K562 (cell line): ENCODE measurements around the gene NIFK. TPM values are rescaled to one million over a fixed set of nuclear protein-coding genes. Genes with fewer than 3 reads are reported as not detected.

Experiments
- polyA plus RNA-seq, 8 experiments: library from polyadenylated mRNA; depleted of rRNA in 4 of 8; stranded (reverse) in 5 of 8; unstranded in 3 of 8; fragments of >200 nt; fragmentation: Nextera tagmentation in 2 of 8; fragmentation: Illumina TruSeq in 1 of 8; extraction: Ambion mirVana in 2 of 8; extraction: Trizol in 1 of 8; gene quantifications; 2 replicates each; pipeline versions ENCODE4 v1.2.1 to v1.2.3, GENCODE V29; 2011 to 2014; ENCODE audit warnings: inconsistent platforms in 1 of 8, missing spikeins in 1 of 8
- total RNA-seq, 7 experiments: library from RNA; depleted of rRNA in 6 of 7; stranded (reverse); fragments of >200 nt in 6 of 7; fragmentation: Illumina TruSeq in 2 of 7; extraction: Trizol in 2 of 7; gene quantifications; 2 replicates each; pipeline versions ENCODE4 v1.2.1 to v1.2.3, GENCODE V29; 2011 to 2021; ENCODE audit warnings: low replicate concordance in 1 of 7

NIFK gene
- total and polyA plus RNA-seq, 9 of the 15 experiments (the other 6 are each of a cell fraction or from before 2014, with no cell fraction given): 60.2 to 426 (median 183) TPM

Other genes with a start within 250 kb of the NIFK start
- not detected in 2 replicates for gene RNU4ATAC, start 206.0 kb downstream of the NIFK start, total RNA-seq (2014; rRNA removed)
- 90.8 TPM in 1 of 2 replicates, not detected in the other for gene RNU4ATAC, start 206.0 kb downstream of the NIFK start, total RNA-seq (2014; rRNA removed; fragmentation: Illumina TruSeq; extraction: Trizol)
- gene RNU4ATAC, start 206.0 kb downstream of the NIFK start, total RNA-seq (2015; rRNA removed; fragmentation: Illumina TruSeq; extraction: Trizol): not detected in 2 replicates
- 8.6 TPM in 1 of 2 replicates, not detected in the other for gene RNU4ATAC, start 206.0 kb downstream of the NIFK start, total RNA-seq (2021)
- gene RNU4ATAC, start 206.0 kb downstream of the NIFK start, polyA plus RNA-seq (2011; rRNA removed): not detected in 2 replicates
- gene RNU4ATAC, start 206.0 kb downstream of the NIFK start, polyA plus RNA-seq (2014; fragmentation: Illumina TruSeq; extraction: Trizol): not detected in 2 replicates
- not detected for gene RNU4ATAC, start 206.0 kb downstream of the NIFK start, polyA plus RNA-seq (2014; fragmentation: Nextera tagmentation; extraction: Ambion mirVana)
- not detected in 2 replicates for gene RNU4ATAC, start 206.0 kb downstream of the NIFK start, polyA plus RNA-seq (2014; rRNA removed)
- 22.2 and 27.5 TPM in 2 replicates for gene CLASP1, start 87.4 kb downstream of the NIFK start, total RNA-seq (2014; rRNA removed)
- gene CLASP1, start 87.4 kb downstream of the NIFK start, total RNA-seq (2014; rRNA removed; fragmentation: Illumina TruSeq; extraction: Trizol): 25.7 and 28.2 TPM in 2 replicates
- gene CLASP1, start 87.4 kb downstream of the NIFK start, total RNA-seq (2015; rRNA removed; fragmentation: Illumina TruSeq; extraction: Trizol): 28.3 and 30.9 TPM in 2 replicates
- gene CLASP1, start 87.4 kb downstream of the NIFK start, total RNA-seq (2021): 38.3 and 40.3 TPM in 2 replicates
- 8.5 and 10.3 TPM in 2 replicates for gene CLASP1, start 87.4 kb downstream of the NIFK start, polyA plus RNA-seq (2011; rRNA removed)
- gene CLASP1, start 87.4 kb downstream of the NIFK start, polyA plus RNA-seq (2014; fragmentation: Illumina TruSeq; extraction: Trizol): 17.3 and 18.0 TPM in 2 replicates
- 1 to 10 TPM; 1.7 to 7.2 TPM for gene CLASP1, start 87.4 kb downstream of the NIFK start, polyA plus RNA-seq (2014; fragmentation: Nextera tagmentation; extraction: Ambion mirVana)
- gene CLASP1, start 87.4 kb downstream of the NIFK start, polyA plus RNA-seq (2014; rRNA removed): 20.2 and 20.7 TPM in 2 replicates
- 61.1 and 63.2 TPM in 2 replicates for gene TSN, start 18.8 kb upstream of the NIFK start, total RNA-seq (2014; rRNA removed)
- gene TSN, start 18.8 kb upstream of the NIFK start, total RNA-seq (2014; rRNA removed; fragmentation: Illumina TruSeq; extraction: Trizol): 101 and 110 TPM in 2 replicates
- 82.8 and 87.0 TPM in 2 replicates for gene TSN, start 18.8 kb upstream of the NIFK start, total RNA-seq (2015; rRNA removed; fragmentation: Illumina TruSeq; extraction: Trizol)
- gene TSN, start 18.8 kb upstream of the NIFK start, total RNA-seq (2021): 87.8 and 95.2 TPM in 2 replicates
- 83.7 and 128 TPM in 2 replicates for gene TSN, start 18.8 kb upstream of the NIFK start, polyA plus RNA-seq (2011; rRNA removed)
- gene TSN, start 18.8 kb upstream of the NIFK start, polyA plus RNA-seq (2014; fragmentation: Illumina TruSeq; extraction: Trizol): 74.5 and 79.4 TPM in 2 replicates
- 100 to 1,000 TPM; 142 to 152 TPM for gene TSN, start 18.8 kb upstream of the NIFK start, polyA plus RNA-seq (2014; fragmentation: Nextera tagmentation; extraction: Ambion mirVana)
- gene TSN, start 18.8 kb upstream of the NIFK start, polyA plus RNA-seq (2014; rRNA removed): 75.3 and 80.2 TPM in 2 replicates